H1 (cell line): ENCODE results near the gene PRKG2. TPM values are rescaled to one million over a fixed set of nuclear protein-coding genes. Genes with fewer than 3 reads are reported as not detected.

Experiments
- CTCF ChIA-PET: fragments of 300-600 bp; sonication (Branson Sonifier 250); formaldehyde crosslinking; loops from one replicate; lab custom pipeline; 2021; ENCODE audit not compliant: partially characterized antibody; lab: Charles Lee
- POLR2A ChIA-PET: fragments of 300-600 bp; sonication (Branson Sonifier 250); formaldehyde crosslinking; loops from one replicate; lab custom pipeline; 2021; ENCODE audit warnings: inconsistent platforms; ENCODE audit not compliant: partially characterized antibody; lab: Charles Lee
- DNase-seq, 2 experiments: peaks; one replicate each; pipeline versions ENCODE4 v3.0.0 to v3.0.0-alpha.2; 2010 to 2022; ENCODE audit warnings: low spot score in 2 of 2, low read depth in 1 of 2, mixed read lengths in 1 of 2
- FAIRE-seq: peaks from 2 replicates; lab custom pipeline; 2011; peaks lifted over from hg19 to GRCh38; lab: Jason Lieb, UNC
- H2AFZ ChIP-seq: 2 replicates; pipeline ENCODE4 v1.8.1; 2012; ENCODE audit warnings: low read length, inconsistent platforms
- H2AK5ac ChIP-seq: 2 replicates; pipeline ENCODE4 v1.6.1; 2013; ENCODE audit warnings: low read depth, low read length
- H2BK120ac ChIP-seq: replicated peaks from 2 replicates; pipeline ENCODE3; 2013; ENCODE audit warnings: low read depth, low read length, inconsistent platforms
- H2BK12ac ChIP-seq: 2 replicates; pipeline ENCODE4 v1.6.1; 2013; ENCODE audit warnings: low read depth, low read length
- H2BK15ac ChIP-seq: 2 replicates; pipeline ENCODE4 v1.6.1; 2013; ENCODE audit warnings: low read length
- H2BK20ac ChIP-seq: 2 replicates; pipeline ENCODE4 v1.6.1; 2013; ENCODE audit warnings: low read length
- H2BK5ac ChIP-seq: 2 replicates; pipeline ENCODE4 v1.6.1; 2013; ENCODE audit warnings: low read depth, low read length
- H3K14ac ChIP-seq: 2 replicates; pipeline ENCODE4 v1.6.1; 2013; ENCODE audit warnings: inconsistent platforms; ENCODE audit not compliant: insufficient read length
- H3K18ac ChIP-seq: 2 replicates; pipeline ENCODE4 v1.6.1; 2013; ENCODE audit warnings: low read length; ENCODE audit errors: extremely low read depth
- H3K23ac ChIP-seq: 2 replicates; pipeline ENCODE4 v1.6.1; 2013; ENCODE audit warnings: inconsistent platforms; ENCODE audit not compliant: insufficient read length
- H3K23me2 ChIP-seq: 2 replicates; pipeline ENCODE4 v1.6.1; 2013; ENCODE audit warnings: low read depth, low read length
- H3K27ac ChIP-seq: 2 replicates; pipeline ENCODE4 v1.6.1; 2011; ENCODE audit warnings: low read depth, low read length, inconsistent platforms
- H3K27me3 ChIP-seq, 4 experiments: replicated peaks in 1 of 4; 1 replicate in 1 of 4; 2 replicates in 3 of 4; pipeline versions ENCODE4 v1.6.1 to v1.8.1; 2011 to 2013; ENCODE audit warnings: low read length in 3 of 4, mild to moderate bottlenecking in 3 of 4, inconsistent platforms in 2 of 4, mixed read lengths in 2 of 4, moderate library complexity in 1 of 4; ENCODE audit not compliant: control insufficient read depth in 3 of 4, insufficient read depth in 3 of 4; ENCODE audit errors: extremely low read depth in 1 of 4
- H3K36me3 ChIP-seq, 4 experiments: 2 replicates each; pipeline versions ENCODE4 v1.6.1 to v1.8.1; 2011 to 2013; ENCODE audit warnings: mild to moderate bottlenecking in 4 of 4, low read length in 3 of 4, moderate library complexity in 2 of 4, control low read depth in 1 of 4, inconsistent platforms in 1 of 4; ENCODE audit not compliant: insufficient read depth in 4 of 4, control insufficient read depth in 2 of 4
- H3K4ac ChIP-seq: replicated peaks from 2 replicates; pipeline ENCODE3; 2013; ENCODE audit warnings: low read length, low read depth, mixed read lengths, inconsistent platforms; ENCODE audit not compliant: insufficient read length
- H3K4me1 ChIP-seq, 4 experiments: replicated peaks in 1 of 4; 1 replicate in 1 of 4; 2 replicates in 3 of 4; pipeline versions ENCODE4 v1.6.1 to v1.8.1; 2011 to 2013; ENCODE audit warnings: low read length in 3 of 4, inconsistent platforms in 2 of 4, mixed read lengths in 1 of 4; ENCODE audit not compliant: insufficient read depth in 4 of 4, control insufficient read depth in 3 of 4
- H3K4me2 ChIP-seq, 2 experiments: 2 replicates each; pipeline versions ENCODE4 v1.6.1 to v1.8.1; 2011 to 2013; ENCODE audit warnings: low read depth in 2 of 2, low read length in 2 of 2, control low read depth in 1 of 2, inconsistent platforms in 1 of 2, mild to moderate bottlenecking in 1 of 2; ENCODE audit not compliant: insufficient read depth in 1 of 2
- H3K4me3 ChIP-seq, 4 experiments: fragments of 200-600, 300-600 bp in 1 of 4; sonication (generic), shearing (Covaris generic), sonication (Bioruptor Twin) in 1 of 4; 2 replicates each; pipeline versions ENCODE4 v1.5.1 to v1.8.1; 2011 to 2016; ENCODE audit warnings: low read length in 4 of 4, low read depth in 3 of 4, control low read depth in 2 of 4, inconsistent platforms in 2 of 4, mild to moderate bottlenecking in 2 of 4, mixed read lengths in 1 of 4, moderate library complexity in 1 of 4; ENCODE audit not compliant: insufficient read depth in 2 of 4; ENCODE audit errors: extremely low read depth in 1 of 4
- H3K56ac ChIP-seq: replicated peaks from 2 replicates; pipeline ENCODE3; 2013; ENCODE audit warnings: low read depth, mild to moderate bottlenecking, mixed read lengths, low read length, inconsistent platforms; ENCODE audit not compliant: insufficient read length
- H3K79me1 ChIP-seq: 2 replicates; pipeline ENCODE4 v1.6.1; 2013; ENCODE audit warnings: low read depth, low read length, control low read depth
- H3K79me2 ChIP-seq, 2 experiments: 2 replicates each; pipeline versions ENCODE4 v1.6.1 to v1.8.1; 2012 to 2013; ENCODE audit warnings: low read length in 2 of 2, mild to moderate bottlenecking in 2 of 2, inconsistent platforms in 1 of 2; ENCODE audit not compliant: insufficient read depth in 2 of 2, control insufficient read depth in 1 of 2
- H3K9ac ChIP-seq, 4 experiments: replicated peaks in 1 of 4; 1 replicate in 1 of 4; 2 replicates in 3 of 4; pipeline versions ENCODE4 v1.6.1 to v1.8.1; 2011 to 2013; ENCODE audit warnings: low read depth in 3 of 4, low read length in 3 of 4, control low read depth in 2 of 4, mild to moderate bottlenecking in 2 of 4, moderate library complexity in 2 of 4, inconsistent platforms in 1 of 4; ENCODE audit errors: extremely low read depth in 1 of 4
- H3K9me3 ChIP-seq, 2 experiments: 2 replicates each; pipeline versions ENCODE4 v1.6.1 to v1.8.1; 2012 to 2013; ENCODE audit warnings: mild to moderate bottlenecking in 2 of 2, moderate library complexity in 2 of 2, control low read depth in 1 of 2, inconsistent platforms in 1 of 2, low read depth in 1 of 2, low read length in 1 of 2, mixed read lengths in 1 of 2; ENCODE audit not compliant: insufficient read depth in 2 of 2
- H4K20me1 ChIP-seq, 2 experiments: replicated peaks in 1 of 2; 2 replicates each; pipeline versions ENCODE3 to v1.8.1; 2011 to 2013; ENCODE audit warnings: inconsistent platforms in 2 of 2, low read length in 2 of 2, mild to moderate bottlenecking in 1 of 2; ENCODE audit not compliant: insufficient read depth in 2 of 2, control insufficient read depth in 1 of 2
- H4K5ac ChIP-seq: 2 replicates; pipeline ENCODE4 v1.6.1; 2013; ENCODE audit warnings: low read length, low read depth, mixed read lengths, inconsistent platforms; ENCODE audit not compliant: insufficient read length
- H4K8ac ChIP-seq: 2 replicates; pipeline ENCODE4 v1.8.0; 2013; ENCODE audit warnings: mild to moderate bottlenecking, moderate library complexity, low read length, inconsistent platforms; ENCODE audit not compliant: insufficient read depth; ENCODE audit errors: extremely low read depth
- H4K91ac ChIP-seq: replicated peaks from 2 replicates; pipeline ENCODE3; 2013; ENCODE audit warnings: low read length, mixed read lengths, inconsistent platforms; ENCODE audit not compliant: insufficient read length
- BCL11A ChIP-seq, 2 experiments: IDR thresholded peaks; one replicate each; pipeline ENCODE4 v1.6.1; 2011; ENCODE audit warnings: low read depth in 2 of 2, low read length in 2 of 2, mild to moderate bottlenecking in 2 of 2
- EGR1 ChIP-seq: IDR thresholded peaks from 2 replicates; pipeline ENCODE4 v1.6.1; 2011; ENCODE audit warnings: low read depth, low read length, borderline replicate concordance
- EZH2 ChIP-seq: fragments of 200-600 bp; sonication (generic); IDR thresholded peaks from 2 replicates; pipeline ENCODE4 v1.7.1; 2012; ENCODE audit warnings: low read depth, mild to moderate bottlenecking, moderate library complexity, low read length, inconsistent platforms; ENCODE audit not compliant: severe bottlenecking
- KDM1A ChIP-seq: fragments of 200-600, 300-600 bp; sonication (generic); IDR thresholded peaks from 2 replicates; pipeline ENCODE4 v1.7.1; 2016; ENCODE audit warnings: mild to moderate bottlenecking, low read length, borderline replicate concordance
- MAFK ChIP-seq: IDR thresholded peaks from 2 replicates; pipeline ENCODE4 v1.6.1; 2012; ENCODE audit warnings: low read depth, mild to moderate bottlenecking, improper control_type of control experiment, low read length
- NRF1 ChIP-seq: IDR thresholded peaks from 2 replicates; pipeline ENCODE4 v1.6.1; 2011; ENCODE audit warnings: mild to moderate bottlenecking, low read depth, low read length, improper control_type of control experiment
- POU5F1 ChIP-seq: IDR thresholded peaks from 2 replicates; pipeline ENCODE4 v1.6.1; 2011; ENCODE audit warnings: low read depth, mild to moderate bottlenecking, low read length, moderate library complexity
- RFX5 ChIP-seq: IDR thresholded peaks from 2 replicates; pipeline ENCODE4 v1.6.1; 2011; ENCODE audit warnings: low read depth, low read length, improper control_type of control experiment, borderline replicate concordance
- SIN3A ChIP-seq, 2 experiments: IDR thresholded peaks in 1 of 2; conservative IDR thresholded peaks in 1 of 2; 2 replicates each; pipeline ENCODE4 v1.6.1; 2011 to 2012; ENCODE audit warnings: low read length in 2 of 2, improper control_type of control experiment in 1 of 2, low read depth in 1 of 2, mild to moderate bottlenecking in 1 of 2
- SP1 ChIP-seq: IDR thresholded peaks from 2 replicates; pipeline ENCODE4 v1.6.1; 2011; ENCODE audit warnings: low read depth, low read length
- SP2 ChIP-seq: IDR thresholded peaks from 2 replicates; pipeline ENCODE4 v1.6.1; 2012; ENCODE audit warnings: mild to moderate bottlenecking, low read length, inconsistent platforms
- YY1 ChIP-seq: IDR thresholded peaks from 2 replicates; pipeline ENCODE4 v1.6.1; 2011; ENCODE audit warnings: low read depth, mild to moderate bottlenecking, low read length
- ZNF274 ChIP-seq: IDR thresholded peaks from 2 replicates; pipeline ENCODE4 v1.7.0; 2012; ENCODE audit warnings: low read length, borderline replicate concordance; ENCODE audit errors: extremely low read depth
- WGBS, 2 experiments: shearing (Covaris generic) in 1 of 2; methylation state at CpG; one replicate each; pipeline versions ENCODE4 v1.1.6 to v1.1.7; 2013 to 2015; ENCODE audit warnings: low lambda C conversion rate in 2 of 2, mixed read lengths in 2 of 2, inconsistent platforms in 1 of 2, low coverage in 1 of 2, missing lambda C conversion rate in 1 of 2; ENCODE audit not compliant: insufficient replicate concordance in 2 of 2, insufficient coverage in 1 of 2, insufficient read length in 1 of 2; ENCODE audit errors: extremely low coverage in 1 of 2, missing lambda C conversion rate in 1 of 2; 5-methylcytosine and 5-hydroxymethylcytosine counted together
- polyA plus RNA-seq, 7 experiments: library from polyadenylated mRNA; depleted of rRNA in 3 of 7; stranded (reverse) in 5 of 7; unstranded in 2 of 7; fragments of >200 nt in 5 of 7; fragments of 200-250 nt in 2 of 7; gene quantifications; 1 replicate in 5 of 7; 2 replicates in 1 of 7; 4 replicates in 1 of 7; pipeline versions ENCODE4 v1.2.1 to v1.2.3, GENCODE V29; 2011 to 2013; ENCODE audit warnings: missing spikeins in 2 of 7, mixed read lengths in 2 of 7
- total RNA-seq: library from RNA; stranded (reverse); fragmentation: NEBNext Ultra II Directional; extraction: Animal tissue kit (Norgen Biotek cat#: 25700); gene quantifications from 2 replicates; pipeline ENCODE4 v1.2.1, GENCODE V29; 2021
- TF ChIP-seq, protein P1 (sequence below): IDR thresholded peaks from 2 replicates; pipeline ENCODE4 v1.6.1; 2011; ENCODE audit warnings: low read length, improper control_type of control experiment

Gene PRKG2
- total and polyA plus RNA-seq, 2 of the 8 experiments (the other 6 are each of a cell fraction or from before 2014, with no cell fraction given), result 0.45 to 1.2 TPM

DNA sequence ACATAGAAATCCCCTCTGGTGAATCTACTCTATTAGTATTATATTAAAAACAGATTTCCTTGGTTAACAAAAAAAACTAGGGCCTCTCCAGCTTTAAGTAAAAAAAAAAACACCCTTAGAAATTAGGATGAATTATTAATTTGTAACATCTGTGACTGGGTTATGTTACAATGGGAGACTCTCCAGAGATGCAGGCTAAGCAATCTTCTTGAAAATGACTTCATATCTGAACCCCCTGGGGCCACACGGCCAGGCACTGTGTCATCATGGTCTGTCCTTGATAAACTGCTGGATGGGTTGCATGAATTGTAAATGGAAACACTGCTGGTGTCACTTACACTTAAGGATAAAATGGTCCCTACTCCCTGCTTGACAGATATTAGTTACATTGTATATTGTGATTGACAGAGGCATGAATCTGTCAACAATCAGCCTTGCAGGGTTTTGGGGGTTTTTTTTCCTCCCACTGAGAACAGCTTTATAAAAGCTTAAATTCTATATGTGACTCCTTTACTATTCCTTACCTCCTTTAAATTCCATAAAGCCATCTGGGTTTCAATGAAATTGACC is 49.1 kb downstream of the PRKG2 start:
- Histone ChIP-seq H3K23me2 (no peaks in the 10 kb centered on the region), H3K18ac (no peak overlapping the region), H3K27me3 (no peaks in the 10 kb centered on the region)
- TF ChIP-seq RFX5 (no peak), YY1 (no peak), SIN3A (conservative IDR thresholded peaks at IDR 0.05 in 1 of 2, IDR thresholded peaks at IDR 0.05 in 1 of 2; ENCODE audit: low read depth in 1 of 2, low read length in 2 of 2) (no peak), EZH2 (no peak), KDM1A (no peak), SP2 (no peak), BCL11A (IDR thresholded peaks at IDR 0.05; ENCODE audit: low read depth in 2 of 2, low read length in 2 of 2) (no peak), SP1 (no peak), MAFK (no peak), EGR1 (no peak), ZNF274 (no peak), POU5F1 (no peak), NRF1 (no peak)
- TF ChIP-seq, protein P1, sequence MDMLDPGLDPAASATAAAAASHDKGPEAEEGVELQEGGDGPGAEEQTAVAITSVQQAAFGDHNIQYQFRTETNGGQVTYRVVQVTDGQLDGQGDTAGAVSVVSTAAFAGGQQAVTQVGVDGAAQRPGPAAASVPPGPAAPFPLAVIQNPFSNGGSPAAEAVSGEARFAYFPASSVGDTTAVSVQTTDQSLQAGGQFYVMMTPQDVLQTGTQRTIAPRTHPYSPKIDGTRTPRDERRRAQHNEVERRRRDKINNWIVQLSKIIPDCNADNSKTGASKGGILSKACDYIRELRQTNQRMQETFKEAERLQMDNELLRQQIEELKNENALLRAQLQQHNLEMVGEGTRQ, result no peak

More for the DNA sequence above, 49.1 kb downstream of the PRKG2 start:
- H3K79me2 ChIP-seq, result no peaks in the 10 kb centered on the region
- H3K36me3 ChIP-seq, result no peaks in the 10 kb centered on the region
- CTCF ChIA-PET, result no interaction called here
- no peak overlapping the region for H2AFZ ChIP-seq
- H2BK120ac ChIP-seq, result no peak overlapping the region
- no peak overlapping the region for H3K4ac ChIP-seq
- no peak for FAIRE-seq
- no peak overlapping the region for H3K27ac ChIP-seq
- H3K9me3 ChIP-seq, result no peaks in the 10 kb centered on the region
- H4K20me1 ChIP-seq, result no peaks in the 10 kb centered on the region
- H3K79me1 ChIP-seq, result no peaks in the 10 kb centered on the region
- no peak overlapping the region for H3K56ac ChIP-seq
- H3K4me2 ChIP-seq, result no peak overlapping the region
- H2BK20ac ChIP-seq, result no peak overlapping the region
- H4K5ac ChIP-seq, result no peak overlapping the region
- no peak overlapping the region for H4K8ac ChIP-seq
- H3K9ac ChIP-seq, result no peak overlapping the region
- H3K4me3 ChIP-seq, result no peak overlapping the region
- H2BK15ac ChIP-seq, result no peak overlapping the region
- H2BK12ac ChIP-seq, result no peak overlapping the region
- WGBS, 2 experiments, result 93% methylated on average over 1 of the region's 1 CpG; no CpG with 5 or more reads in 1 of the 2 experiments
- DNase-seq, result no peak
- H3K14ac ChIP-seq, result no peak overlapping the region
- no peak overlapping the region for H2AK5ac ChIP-seq
- H4K91ac ChIP-seq, result no peak overlapping the region
- H3K23ac ChIP-seq, result no peak overlapping the region
- no peaks in the 10 kb centered on the region for H3K4me1 ChIP-seq
- POLR2A ChIA-PET, result no interaction called here
- no peak overlapping the region for H2BK5ac ChIP-seq
